HG02642 (cell line): Measurements from ENCODE around the gene STIM1.
"Not testable (repeated sequence)": the region's sequence is repeated elsewhere in the genome, so short reads cannot be mapped to it uniquely, and the experiment has no call there.

Experiments
- ATAC-seq: cut with Tn5 transposase; IDR thresholded peaks from one replicate; pipeline ENCODE4 v1.9.1; 2021; ENCODE audit warnings: mild to moderate bottlenecking; ENCODE audit not compliant: unreplicated experiment, poor library complexity

Gene STIM1

DNA sequence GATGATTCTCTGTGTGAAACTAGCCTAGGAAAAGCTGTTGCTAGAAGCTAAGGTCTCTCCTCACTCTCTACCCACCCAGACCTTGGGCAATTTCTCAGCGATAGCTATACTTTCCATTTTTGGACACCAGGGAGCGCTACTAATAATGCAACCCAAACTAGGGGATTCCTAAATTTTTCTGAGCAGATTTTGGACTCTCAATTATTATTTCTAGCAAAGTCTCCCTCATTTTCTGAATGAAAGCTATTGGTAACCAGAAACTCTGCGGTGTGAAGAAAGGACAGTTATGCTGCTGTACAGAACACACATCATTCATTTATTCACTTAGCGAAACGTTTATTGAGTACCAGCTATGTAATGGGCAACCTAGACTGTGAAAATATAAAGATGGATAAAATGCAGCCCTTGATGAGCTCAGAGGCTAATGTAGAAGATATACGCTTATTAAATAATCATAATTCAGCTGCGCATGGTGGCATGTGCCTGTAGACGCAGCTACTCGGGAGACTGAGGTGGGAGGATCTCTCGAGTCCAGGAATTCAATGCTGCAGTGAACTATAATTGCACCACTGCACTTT is 6.1 kb upstream of the STIM1 start:
- no peak for ATAC-seq

DNA sequence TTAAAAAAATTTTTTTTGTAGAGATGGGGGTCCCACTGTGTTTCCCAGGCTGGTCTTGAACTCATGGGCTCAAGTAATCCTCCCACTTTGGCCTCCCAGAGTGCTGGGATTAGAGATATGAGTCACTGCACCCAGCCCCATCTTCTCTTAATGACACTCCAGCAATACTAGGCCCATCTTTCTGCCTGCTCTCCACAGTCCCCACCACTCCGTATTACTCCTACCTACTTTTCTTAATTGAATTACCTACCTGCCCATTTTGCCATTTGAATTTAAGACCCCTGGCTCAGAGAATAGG is 2.0 kb upstream of the STIM1 start:
- ATAC-seq, result no peak

DNA sequence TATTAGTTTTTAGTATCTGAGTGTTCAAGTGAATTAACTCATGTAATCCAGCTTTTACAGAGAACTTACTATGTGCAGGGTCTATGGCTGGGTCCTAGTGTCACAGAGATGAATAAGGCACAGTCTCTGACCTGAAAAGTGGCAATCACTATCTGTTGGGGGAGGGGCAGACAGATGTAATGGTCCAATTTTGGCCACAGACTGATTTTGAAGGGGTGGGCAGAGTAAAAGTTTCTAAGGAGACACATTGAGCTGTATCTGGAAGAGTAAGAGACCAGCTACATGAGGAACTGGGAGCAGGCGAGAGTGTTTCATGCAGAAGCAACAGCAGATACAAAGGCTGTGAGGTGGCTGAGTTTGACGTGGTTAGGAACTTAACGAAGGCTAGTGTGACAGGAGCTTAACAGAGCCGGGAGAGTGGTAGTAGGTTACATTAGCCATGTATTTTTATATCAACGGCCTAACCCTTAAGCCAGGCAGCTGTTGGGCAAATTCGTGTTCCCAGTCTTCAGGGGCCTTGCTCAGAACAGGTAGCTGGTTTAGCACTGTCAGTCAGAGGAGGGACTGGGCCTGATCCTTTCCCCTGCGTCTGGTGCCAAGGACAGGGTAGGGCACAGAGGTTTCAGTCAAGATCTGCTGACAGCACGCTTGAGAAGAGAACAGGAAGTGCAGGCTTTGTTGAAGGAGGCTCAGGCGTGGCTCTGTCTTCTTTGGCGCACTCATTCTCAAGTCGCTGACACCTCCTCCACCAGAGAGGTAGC is 1.4 kb upstream of the STIM1 start:
- ATAC-seq, result peak; percentile 31

DNA sequence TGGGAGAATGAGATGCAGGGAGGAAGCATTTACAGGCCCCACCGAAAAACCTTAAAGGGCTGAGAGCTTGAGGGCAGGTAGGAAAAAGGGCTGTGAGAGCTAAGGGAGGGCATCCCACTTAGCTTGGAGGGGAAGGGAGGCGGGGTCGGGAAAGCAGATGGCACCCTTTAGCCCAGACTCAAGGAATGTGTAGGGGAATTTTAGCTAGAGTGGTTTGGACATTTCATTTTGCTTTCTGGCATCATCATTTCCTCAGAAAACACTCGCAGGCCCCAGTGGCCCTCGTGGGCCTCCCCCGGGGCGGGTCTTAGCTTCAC is 846 bp upstream of the STIM1 start:
- no peak for ATAC-seq

DNA sequence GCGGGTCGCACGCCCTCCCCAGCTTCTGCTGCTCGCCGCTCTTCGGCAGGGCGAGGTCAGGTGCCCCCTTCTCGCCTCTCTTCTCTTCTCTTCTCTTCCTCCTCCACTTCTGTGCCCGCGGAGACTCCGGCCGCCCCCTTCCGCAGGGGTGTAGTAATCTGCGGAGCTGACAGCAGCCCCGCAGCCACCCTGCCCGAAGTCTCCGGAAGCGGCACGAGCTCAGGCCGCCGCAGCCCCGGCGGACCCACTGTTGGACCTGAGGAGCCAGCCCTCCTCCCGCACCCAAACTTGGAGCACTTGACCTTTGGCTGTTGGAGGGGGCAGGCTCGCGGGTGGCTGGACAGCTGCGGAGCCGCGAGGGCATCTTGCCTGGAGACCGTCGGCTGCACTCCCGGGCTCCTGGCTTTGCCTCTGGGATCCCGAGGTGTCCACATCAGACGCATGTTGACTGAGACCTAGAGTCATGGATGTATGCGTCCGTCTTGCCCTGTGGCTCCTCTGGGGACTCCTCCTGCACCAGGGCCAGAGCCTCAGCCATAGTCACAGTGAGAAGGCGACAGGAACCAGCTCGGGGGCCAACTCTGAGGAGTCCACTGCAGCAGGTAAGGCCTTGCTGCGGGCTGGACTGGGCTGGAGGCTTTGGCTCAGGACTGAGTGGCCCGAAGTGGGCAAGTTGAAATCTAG is 486 bp downstream of the STIM1 start:
- peak; percentile 24 for ATAC-seq

DNA sequence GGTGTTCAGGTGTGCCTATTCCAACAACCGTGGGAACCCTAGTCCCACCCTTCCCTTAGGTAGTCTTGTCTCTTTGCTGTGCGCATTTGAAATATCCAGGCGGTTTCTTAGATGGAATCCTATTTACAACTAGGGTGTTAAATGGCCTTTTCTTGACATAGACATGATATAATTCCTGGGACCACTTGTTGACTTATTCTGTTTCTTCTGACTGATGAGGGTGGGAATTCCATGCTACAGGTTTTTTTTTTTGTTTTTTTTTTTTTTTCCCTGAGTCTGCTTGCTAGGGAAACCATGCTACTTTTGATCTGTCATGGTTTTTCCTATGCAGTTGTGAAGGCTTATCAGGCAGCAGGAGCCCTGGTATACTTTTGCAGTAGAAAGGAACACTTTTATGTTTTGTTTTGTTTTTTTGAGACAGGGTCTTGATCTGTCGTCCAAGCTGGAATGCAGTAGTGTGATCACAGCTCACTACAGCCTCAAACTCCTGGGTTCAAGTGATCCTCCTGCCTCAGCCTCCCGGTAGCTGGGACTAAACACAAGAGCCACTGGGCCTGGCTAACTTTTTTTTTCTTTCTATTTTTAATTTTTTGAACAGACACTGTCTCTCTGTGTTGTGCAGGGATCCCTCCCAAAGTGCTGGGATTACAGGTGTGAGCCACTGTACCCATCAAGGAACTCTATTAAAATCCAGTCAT is 1.5 kb downstream of the STIM1 start:
- ATAC-seq, result no peak

DNA sequence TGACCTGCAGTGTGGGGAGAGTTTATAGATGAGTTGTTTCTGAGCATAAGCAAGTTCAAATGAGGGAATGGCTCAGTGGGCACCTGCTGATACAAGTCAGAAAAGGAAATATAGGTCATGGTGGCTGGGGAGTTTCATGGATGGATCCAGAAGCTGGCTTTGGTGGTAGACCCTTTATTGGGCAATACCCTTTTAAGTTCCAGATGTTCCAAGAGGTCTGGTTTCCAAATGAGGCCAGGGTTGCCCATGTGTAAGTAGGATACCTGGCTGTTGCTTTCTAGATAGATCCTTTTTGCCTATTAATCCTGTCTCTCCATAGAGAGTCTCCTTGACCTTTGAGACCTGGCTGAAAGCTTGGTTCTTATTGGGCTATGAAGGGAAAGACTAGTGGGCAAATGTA is 2.2 kb downstream of the STIM1 start:
- no peak for ATAC-seq

DNA sequence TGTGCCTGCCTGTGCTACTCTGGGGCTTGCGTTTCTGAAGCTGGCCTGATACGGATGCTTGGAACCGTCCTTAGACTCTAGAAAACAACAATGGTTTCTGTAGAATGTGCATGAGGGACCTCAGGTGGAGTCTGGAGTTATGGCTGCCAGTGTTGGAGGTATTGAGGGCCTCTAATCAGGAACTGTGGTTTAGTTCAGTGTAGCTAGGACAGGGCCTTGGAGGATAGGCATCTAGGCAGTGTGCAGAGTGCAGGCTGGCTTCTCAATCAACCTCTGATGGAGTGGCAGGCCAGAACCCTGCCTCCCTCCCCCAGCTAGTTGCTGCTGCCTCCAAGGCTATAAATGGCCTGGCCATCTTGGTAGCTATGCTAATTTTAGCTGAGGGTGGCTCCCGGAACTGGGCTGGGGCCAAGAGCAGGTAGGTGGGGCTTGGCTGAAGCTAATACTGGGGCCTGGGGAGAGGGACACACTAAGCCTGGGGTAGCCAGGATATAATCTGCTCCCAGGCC is 4.0 kb downstream of the STIM1 start:
- peak; percentile 26 for ATAC-seq

DNA sequence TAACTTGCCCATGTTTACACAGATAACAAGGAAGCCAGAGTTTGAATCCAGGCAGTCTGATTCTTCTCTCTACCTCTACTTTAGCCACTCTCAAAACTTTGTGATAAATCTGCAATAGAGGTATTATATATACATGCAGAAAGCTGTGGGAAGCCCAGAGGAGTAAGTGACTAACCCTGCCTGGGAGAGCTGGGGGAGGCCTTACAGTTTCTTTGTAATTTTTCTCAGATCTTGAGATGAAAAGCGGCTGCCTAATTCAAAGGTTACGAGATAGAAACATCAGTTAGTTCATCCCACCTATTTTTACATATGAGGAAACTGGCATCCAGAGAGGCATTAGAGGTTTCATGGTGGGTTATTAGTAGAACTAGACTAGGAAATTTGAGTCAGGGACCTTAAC is 4.9 kb downstream of the STIM1 start:
- no peak for ATAC-seq

DNA sequence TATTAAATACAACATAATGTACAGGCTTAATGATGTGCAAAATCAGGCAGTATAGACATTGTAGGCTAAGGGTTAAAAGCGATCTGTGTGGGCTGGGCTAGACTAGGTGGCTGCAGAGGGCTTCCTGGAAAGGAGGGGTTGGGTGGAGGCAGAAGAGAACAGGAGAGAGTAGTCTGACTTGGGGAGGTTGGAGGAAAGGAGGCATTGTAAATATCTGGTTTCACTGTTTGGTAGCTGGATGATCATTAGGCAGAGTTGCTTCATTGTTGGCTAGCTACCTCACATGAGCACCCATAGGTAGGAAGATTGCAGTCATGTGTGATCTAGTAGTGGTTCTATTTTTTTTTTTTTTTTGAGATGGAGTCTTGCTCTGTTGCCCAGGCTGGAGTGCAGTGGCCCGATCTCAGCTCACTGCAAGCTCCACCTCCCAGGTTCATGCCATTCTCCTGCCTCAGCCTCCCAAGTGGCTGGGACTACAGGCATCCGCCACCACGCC is 5.5 kb downstream of the STIM1 start:
- ATAC-seq, result not testable (repeated sequence)

DNA sequence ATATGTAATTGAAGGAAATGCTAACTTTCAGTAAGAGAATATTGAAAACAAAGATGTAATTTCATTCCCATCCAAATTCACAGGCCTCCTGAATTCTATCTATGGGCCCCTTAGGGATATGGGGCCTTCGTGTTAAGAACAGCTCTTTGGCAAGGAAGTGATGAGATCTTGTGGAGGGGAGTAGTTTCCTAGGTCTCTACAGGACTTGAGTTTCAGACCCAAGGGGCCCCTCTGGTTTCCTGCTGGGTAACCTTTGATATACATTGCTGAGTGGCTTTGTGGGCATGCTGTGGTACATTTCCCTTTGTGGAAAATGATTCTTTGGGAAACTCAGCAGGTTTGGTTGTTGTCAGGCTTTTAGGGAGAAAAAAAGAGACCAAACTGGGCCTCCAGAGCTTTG is 6.2 kb downstream of the STIM1 start:
- ATAC-seq, result no peak

DNA sequence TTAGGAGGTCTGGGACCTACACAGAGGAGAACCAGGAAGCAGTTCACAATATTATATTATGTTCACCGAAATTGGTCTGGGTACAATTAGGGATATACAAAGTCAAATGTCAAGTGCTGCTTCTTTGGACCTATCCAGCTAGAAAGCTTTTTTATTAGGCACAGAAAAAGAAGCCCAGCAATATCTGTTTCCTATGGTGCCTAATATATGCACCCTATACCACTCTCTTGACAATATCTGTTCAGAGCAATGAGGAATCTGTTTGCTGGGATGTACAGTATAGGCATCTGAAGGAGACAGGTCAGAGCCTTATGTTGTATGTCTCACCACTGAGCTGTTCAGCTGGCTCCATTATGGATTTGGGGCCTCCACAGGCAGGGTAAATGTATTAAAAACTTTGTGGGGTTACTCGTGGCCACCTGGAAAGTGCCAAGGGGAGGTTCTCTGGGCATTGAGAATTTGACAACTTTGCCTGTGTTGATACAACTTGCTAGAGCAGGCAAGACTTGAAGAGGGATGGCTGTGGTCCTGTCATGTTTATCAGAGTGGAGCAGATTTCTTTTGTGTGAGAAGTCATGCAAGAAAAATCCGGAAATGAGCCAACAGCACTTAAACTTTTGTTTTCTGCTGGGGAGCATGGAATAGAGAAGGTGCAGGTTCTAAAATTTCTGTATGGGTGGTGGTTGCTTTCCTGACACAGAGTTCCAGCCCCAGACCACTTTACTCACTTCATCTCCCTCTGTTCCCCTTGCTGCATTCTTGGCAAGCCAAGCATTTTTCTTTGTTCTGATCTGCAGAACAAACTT is 10.1 kb downstream of the STIM1 start:
- no peak for ATAC-seq

DNA sequence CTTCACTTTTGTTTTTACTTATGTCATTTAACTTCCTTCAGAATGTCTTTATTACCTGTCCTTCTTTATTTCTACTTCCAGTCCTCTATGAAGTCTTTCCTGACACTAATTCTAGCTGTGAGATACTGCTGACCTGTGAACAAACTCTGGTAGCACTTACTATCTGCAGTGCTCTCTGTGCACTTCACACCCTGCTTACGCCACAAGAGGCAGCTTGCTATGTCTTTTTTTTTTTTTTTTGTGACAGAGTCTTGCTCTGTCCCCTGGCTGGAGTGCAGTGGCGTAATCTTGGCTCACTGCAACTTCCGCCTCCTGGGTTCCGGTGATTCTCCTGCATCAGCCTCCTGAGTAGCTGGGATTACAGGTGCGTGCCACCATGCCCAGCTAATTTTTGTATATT is 10.7 kb downstream of the STIM1 start:
- peak; percentile 40 for ATAC-seq

DNA sequence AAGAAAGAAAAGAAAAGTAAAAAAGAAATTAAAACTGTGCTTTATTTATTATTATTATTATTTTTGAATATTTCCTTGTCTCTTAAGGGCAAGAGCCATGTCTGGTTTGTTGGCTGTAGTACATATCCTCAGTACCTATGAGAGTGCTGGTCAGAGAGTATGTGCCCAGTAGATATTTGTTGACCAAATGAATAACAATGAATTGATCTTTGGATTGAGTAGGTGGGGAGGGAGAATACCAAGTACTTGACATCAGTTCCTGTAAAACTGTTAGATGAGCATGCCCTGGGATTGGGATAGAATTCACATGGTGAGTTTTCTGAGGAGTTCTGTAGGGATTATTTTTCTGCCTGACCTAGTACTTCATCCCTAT is 11.4 kb downstream of the STIM1 start:
- ATAC-seq, result no peak

DNA sequence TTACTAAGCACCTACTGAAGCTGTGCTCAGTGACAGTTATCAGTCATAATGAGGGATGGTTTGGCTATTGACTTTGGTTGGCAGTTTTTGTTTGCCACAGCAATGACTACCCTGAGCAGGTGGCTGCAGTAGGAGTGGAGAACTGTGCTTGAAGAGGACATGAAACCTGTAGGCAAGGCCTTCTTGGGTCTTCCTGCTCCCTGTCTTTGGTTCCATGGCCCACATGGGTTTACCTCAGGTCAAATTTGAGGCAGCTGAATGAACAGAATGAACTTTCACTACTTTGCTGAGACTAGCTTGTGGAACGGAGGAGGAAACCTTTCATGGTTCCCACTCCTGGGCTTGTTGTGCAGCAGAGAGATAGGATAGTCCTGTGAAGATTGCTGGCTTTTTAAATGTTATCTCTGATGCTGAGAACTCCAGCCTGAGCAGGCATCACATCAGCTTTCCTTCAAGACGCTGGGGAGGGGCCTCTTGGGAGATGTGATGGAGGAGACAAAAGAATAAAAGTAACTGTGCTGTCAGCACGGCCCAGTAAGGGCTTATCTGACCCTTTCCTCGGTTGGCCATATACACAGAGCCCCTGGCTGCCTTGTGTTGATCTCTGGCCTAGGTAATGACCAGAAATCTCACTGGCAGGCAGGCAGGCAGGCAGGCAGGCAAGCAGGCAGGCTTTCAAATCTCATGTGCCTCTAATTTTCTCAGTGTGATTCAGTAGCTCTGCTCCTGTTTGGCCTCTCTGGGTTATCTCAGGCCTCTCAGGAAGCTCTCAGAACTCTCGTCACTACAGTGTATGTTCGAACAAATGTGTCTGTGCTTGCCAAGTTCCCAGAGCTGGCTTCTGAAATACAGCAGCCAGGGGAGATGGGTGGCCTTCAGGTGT is 12.0 kb downstream of the STIM1 start:
- peak; percentile 58 for ATAC-seq

DNA sequence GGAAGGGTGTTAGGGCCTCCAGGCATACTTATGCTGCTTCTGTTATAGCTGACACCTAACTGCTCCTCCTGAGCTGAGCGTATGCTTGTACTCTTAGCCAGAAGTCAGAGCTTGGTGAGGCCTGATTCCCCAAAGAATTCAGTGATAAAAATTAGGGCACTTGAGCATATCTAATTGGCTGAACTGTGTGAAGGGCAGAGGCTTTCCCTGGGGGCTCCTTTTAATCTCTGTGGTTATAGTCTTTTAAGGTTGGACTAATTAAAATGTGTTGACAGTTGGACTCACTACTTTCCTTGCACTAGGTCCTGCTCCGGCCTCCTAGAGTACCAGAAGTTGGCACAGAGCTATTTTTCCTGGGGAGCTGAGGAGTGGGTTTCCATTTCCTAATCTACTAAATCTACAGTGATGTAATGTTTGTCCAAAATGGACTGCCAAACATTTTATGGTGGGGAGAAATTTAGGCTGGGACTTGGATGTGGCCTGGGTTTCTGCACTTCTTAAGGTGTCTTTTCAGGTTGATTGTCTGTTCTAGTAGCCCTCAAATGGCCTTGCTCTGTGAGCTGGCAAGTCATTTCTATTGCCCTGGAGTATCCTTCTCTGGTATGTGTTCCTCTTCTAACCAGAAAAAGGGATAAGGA is 18.4 kb downstream of the STIM1 start:
- ATAC-seq, result no peak

DNA sequence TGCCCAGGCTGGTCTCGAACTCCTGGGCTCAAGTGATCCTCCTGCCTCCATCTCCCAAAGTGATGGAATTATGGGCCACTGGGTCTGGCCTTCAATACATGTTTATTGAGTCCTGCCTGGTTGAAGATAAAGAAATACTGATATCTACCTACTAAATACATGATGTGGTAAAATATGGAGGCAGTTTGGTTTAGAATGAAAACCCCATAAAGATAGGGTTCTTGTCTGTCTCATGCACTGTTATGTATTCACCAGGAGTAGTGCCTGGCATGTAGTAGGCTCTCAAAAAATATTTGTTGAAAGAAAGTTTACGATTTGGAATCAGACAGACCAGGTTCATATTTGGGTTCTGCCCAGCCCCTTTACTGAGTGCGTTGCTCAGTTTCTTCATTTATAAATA is 21.1 kb downstream of the STIM1 start:
- no peak for ATAC-seq

DNA sequence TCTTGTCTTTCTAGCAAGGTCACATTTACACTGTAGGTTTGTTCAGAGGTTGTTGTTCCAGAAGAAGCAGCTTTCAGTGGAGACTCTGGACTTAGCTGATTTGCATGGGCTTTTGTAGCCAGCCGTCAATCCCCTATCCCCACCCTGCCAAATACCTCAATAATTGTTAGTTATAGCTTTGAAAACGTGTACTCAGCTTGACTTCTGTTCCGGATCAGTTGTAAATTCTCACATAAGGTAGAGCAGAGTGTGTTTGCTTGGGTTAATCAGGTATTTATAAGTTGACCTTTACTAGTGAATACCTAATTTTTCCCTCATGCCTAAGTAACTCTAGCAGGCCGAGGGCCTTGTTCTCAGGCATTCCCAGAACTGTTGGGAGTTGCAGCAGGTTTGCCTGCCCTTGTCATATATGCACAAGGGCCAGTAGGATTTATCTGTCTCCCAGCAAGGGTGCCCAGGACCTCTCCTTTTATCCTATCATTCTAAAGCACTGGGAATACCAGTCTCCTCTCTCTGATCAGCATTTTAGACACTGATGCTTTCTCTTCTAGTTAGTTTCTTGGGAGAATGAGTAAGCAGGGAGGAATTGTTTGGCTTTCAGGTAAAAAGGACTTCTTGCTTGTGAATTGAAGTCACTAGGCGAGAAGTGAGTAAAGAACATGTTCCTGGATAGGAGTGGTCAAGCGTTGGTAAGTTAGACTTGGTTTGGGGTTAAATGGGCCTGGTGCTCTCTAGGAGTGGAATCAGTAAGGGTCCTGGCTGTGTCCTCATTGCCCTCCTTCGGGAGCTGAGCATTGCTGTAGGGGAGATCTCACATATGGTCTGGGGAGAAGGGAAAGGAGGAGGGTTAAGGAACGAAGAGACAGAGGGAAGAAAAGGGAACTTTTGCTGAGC is 22.1 kb downstream of the STIM1 start:
- no peak for ATAC-seq
